ENCODE results near the gene SYMPK.

Gene SYMPK

DNA sequence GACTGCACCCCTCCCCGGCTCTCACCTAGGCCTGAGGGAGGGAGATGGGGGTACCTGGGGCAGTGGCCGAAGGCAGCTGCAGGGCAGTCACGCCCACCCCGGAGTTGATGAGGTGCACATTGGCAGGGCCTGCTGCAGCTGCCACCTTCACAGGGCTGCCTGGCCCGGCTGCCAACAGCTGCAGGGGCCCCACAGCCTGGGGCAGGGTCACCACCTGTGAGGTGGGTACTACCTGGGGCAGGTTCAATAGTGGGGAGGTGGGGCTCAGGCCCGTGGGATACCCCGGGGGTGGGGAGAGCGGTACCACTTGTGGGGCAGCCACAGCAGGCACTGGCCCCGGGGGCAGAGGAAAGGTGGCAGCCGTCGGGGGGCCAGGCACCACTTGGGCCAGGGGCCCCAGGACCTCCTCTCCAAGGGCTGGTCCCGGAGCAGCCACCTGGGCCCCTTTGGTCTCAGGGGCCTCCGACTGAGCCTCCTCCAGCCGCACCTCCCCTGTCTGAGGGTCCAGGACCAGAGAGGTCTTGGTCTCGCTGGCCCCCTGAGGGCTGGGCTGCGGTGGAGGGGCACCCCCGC is 96.6 kb downstream of the SYMPK start:
- Histone ChIP-seq H3K27me3 (replicated peaks; ENCODE audit: control insufficient read depth, insufficient read depth, low read length, poor library complexity, severe bottlenecking) (peaks cover 20% of the 10 kb centered on the region), H3K9me3 (ENCODE audit: control insufficient read depth, low read length) (no peaks in the 10 kb centered on the region), H3K27ac (ENCODE audit: insufficient read depth, low read length, poor library complexity, severe bottlenecking) (no peak overlapping the region), H3K36me3 (ENCODE audit: control insufficient read depth, insufficient read depth, low read length) (no peaks in the 10 kb centered on the region), H3K4me1 (ENCODE audit: control insufficient read depth, insufficient read depth, low read length, poor library complexity, severe bottlenecking) (peaks cover 30% of the 10 kb centered on the region), H3K4me3 (ENCODE audit: insufficient read depth, low read depth, low read length, poor library complexity, severe bottlenecking) (no peak overlapping the region)
- DNase-seq, result no peak

DNA sequence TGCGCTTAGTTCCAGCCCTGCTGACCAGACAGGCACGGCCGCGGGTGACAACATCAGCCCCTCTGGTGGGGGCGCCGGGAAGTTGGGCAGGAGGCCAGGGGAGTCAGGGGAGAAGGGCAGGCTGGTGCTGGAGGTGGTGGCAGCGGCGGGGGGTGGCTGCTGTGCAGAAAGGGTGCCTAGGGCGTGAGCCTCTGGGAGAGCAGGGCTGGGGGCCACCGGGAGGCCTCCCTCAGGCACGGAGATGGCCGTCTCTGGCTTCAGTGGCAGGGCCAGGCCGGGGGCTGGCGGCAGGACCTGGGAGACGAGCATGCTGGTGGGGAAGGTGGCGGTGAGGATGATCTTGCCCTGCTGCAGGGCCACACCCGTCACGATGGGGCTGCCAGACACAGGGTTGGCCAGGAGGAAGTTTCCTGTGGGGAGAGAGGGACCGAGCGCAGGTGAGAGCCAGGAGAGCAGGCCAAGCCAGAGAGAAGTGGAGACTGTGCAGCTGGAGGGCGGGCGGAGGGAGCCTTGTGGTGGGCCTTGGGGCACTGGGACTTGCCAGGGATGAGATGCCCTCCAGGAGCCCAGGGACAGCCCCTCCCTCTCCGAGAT is 97.1 kb downstream of the SYMPK start:
- H3K36me3 ChIP-seq (ENCODE audit: control insufficient read depth, insufficient read depth, low read length), result no peaks in the 10 kb centered on the region
- peaks cover 27% of the 10 kb centered on the region for H3K4me1 ChIP-seq (ENCODE audit: control insufficient read depth, insufficient read depth, low read length, poor library complexity, severe bottlenecking)
- DNase-seq, result no peak
- peaks cover 20% of the 10 kb centered on the region for H3K27me3 ChIP-seq (replicated peaks; ENCODE audit: control insufficient read depth, insufficient read depth, low read length, poor library complexity, severe bottlenecking)
- H3K27ac ChIP-seq (ENCODE audit: insufficient read depth, low read length, poor library complexity, severe bottlenecking), result no peak overlapping the region
- no peaks in the 10 kb centered on the region for H3K9me3 ChIP-seq (ENCODE audit: control insufficient read depth, low read length)
- H3K4me3 ChIP-seq (ENCODE audit: insufficient read depth, low read depth, low read length, poor library complexity, severe bottlenecking), result no peak overlapping the region

Measured in effector memory CD4-positive, alpha-beta T cell (primary cell).